HFFc6 (cell line): ENCODE results near the gene TGFB2. TPM values are rescaled to one million over a fixed set of nuclear protein-coding genes. Genes with fewer than 3 reads are reported as not detected.
A peak's percentile ranks its signal among the peaks of the same experiment; 100 is the strongest.

Experiments used
- DNase-seq: peaks from one replicate; pipeline ENCODE4 v3.0.0-alpha.2; 2018
- H3K27ac Mint-ChIP-seq: 2 replicates; pipeline ENCODE4 v1.8.0; 2020; ENCODE audit warnings: mild to moderate bottlenecking, mixed read lengths
- H3K27me3 Mint-ChIP-seq: 2 replicates; pipeline ENCODE4 v1.8.0; 2021; ENCODE audit warnings: mild to moderate bottlenecking, moderate library complexity, mixed read lengths; ENCODE audit not compliant: insufficient read depth
- H3K36me3 Mint-ChIP-seq: 2 replicates; pipeline ENCODE4 v1.8.0; 2021; ENCODE audit warnings: low read depth, mixed read lengths
- H3K4me1 Mint-ChIP-seq: 2 replicates; pipeline ENCODE4 v1.8.0; 2020; ENCODE audit warnings: low read depth, mixed read lengths
- H3K4me3 Mint-ChIP-seq: 2 replicates; pipeline ENCODE4 v1.8.0; 2020; ENCODE audit warnings: mild to moderate bottlenecking, moderate library complexity, mixed read lengths
- H3K9me3 Mint-ChIP-seq: 2 replicates; pipeline ENCODE4 v1.8.0; 2020; ENCODE audit warnings: mild to moderate bottlenecking, mixed read lengths
- total RNA-seq, 6 experiments: library from RNA; stranded (reverse); fragmentation: NEBNext Ultra II Directional; extraction: Animal tissue kit (Norgen Biotek cat#: 25700); gene quantifications; 2 replicates in 1 of 6; 3 replicates in 5 of 6; pipeline ENCODE4 v1.2.3, GENCODE V29; 2021
- TF ChIP-seq, protein P1 (sequence below): fragments of 200-600 bp; sonication (generic); IDR thresholded peaks from 2 replicates; pipeline ENCODE4 v1.5.0; 2021; ENCODE audit warnings: antibody characterized with exemption, mild to moderate bottlenecking

The TGFB2 gene
- total RNA-seq, 6 experiments from 2014 or later = 2.0 to 11.8 (median 2.5) TPM

DNA sequence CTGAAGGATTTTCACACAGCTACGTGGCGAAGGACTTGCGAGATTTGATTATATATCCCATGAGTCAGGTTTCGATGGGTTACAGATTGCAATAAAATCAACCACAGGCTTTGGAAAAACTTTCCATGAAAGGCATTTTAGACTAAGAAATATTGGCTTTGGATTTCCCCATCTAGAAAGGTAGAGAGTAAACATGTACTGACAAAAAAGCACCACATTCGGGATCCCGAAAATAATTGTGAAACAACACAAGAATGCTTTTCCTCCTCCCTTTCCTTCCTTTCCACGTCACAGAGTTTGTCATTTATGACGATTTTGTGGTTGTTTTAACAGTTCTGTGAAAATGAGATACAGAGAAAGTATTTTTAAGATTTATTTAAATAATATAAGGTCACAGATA is 38.5 kb downstream of the TGFB2 start:
- no peak overlapping the region for H3K27ac Mint-ChIP-seq
- H3K36me3 Mint-ChIP-seq = no peaks in the 10 kb centered on the region; the same call in 1 of the 2 replicates
- H3K27me3 Mint-ChIP-seq = peaks cover 15% of the 10 kb centered on the region

DNA sequence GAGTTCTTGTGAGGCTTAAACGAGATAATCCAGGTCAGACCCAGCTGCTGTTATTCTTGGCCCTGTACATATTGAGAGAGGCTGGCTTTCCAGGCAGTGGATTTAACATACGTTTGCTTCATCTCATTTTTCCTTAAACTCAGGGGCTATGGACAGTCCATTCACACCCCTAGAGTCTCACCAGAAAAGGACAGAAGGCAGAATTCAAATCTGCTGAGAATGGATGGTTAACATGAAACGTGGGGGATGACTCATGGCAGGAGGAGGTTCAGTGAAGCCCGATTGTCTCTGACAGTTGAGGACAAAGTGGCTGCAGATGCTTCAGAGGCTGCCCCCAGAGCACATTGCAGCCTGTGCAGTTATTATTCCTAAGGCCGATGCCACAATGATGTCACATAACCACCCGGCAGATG is 39.5 kb downstream of the TGFB2 start:
- H3K27me3 Mint-ChIP-seq = peaks cover 15% of the 10 kb centered on the region
- TF ChIP-seq, protein P1, sequence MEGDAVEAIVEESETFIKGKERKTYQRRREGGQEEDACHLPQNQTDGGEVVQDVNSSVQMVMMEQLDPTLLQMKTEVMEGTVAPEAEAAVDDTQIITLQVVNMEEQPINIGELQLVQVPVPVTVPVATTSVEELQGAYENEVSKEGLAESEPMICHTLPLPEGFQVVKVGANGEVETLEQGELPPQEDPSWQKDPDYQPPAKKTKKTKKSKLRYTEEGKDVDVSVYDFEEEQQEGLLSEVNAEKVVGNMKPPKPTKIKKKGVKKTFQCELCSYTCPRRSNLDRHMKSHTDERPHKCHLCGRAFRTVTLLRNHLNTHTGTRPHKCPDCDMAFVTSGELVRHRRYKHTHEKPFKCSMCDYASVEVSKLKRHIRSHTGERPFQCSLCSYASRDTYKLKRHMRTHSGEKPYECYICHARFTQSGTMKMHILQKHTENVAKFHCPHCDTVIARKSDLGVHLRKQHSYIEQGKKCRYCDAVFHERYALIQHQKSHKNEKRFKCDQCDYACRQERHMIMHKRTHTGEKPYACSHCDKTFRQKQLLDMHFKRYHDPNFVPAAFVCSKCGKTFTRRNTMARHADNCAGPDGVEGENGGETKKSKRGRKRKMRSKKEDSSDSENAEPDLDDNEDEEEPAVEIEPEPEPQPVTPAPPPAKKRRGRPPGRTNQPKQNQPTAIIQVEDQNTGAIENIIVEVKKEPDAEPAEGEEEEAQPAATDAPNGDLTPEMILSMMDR = no peak
- H3K9me3 Mint-ChIP-seq = no peaks in the 10 kb centered on the region
- H3K36me3 Mint-ChIP-seq = no peaks in the 10 kb centered on the region; the same call in 1 of the 2 replicates
- peaks cover 47% of the 10 kb centered on the region for H3K4me1 Mint-ChIP-seq
- DNase-seq = peak; percentile 35
- H3K4me3 Mint-ChIP-seq = no peak overlapping the region
- no peak overlapping the region for H3K27ac Mint-ChIP-seq

More for the DNA sequence above, 38.5 kb downstream of the TGFB2 start:
- Mint-ChIP-seq H3K9me3 (no peaks in the 10 kb centered on the region), H3K4me1 (peaks cover 50% of the 10 kb centered on the region), H3K4me3 (no peak overlapping the region)
- TF ChIP-seq, protein P1 = no peak
- DNase-seq = no peak

DNA sequence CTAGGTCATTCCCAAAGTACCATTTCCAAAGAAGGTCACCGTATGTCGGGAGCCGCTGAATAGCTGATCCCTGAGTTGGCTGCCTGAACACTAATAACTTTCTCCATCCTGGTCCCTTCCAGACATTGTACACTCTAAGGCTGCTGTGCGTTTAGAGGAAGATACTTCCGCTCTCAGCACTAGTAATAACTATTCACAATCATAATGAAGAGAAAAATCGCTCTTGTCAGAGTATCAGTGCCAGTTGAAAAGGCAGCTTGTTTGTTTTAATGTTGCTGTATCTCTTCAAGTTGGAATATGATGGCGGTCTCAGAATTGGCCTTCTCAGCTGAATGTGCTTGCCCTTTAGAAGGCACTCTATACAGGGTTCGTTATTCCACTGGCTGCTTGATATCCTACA is 43.5 kb downstream of the TGFB2 start:
- Mint-ChIP-seq H3K27me3 (peaks cover 12% of the 10 kb centered on the region), H3K36me3 (no peaks in the 10 kb centered on the region; the same call in 1 of the 2 replicates), H3K4me1 (peaks cover 23% of the 10 kb centered on the region), H3K9me3 (no peaks in the 10 kb centered on the region), H3K4me3 (no peak overlapping the region), H3K27ac (no peak overlapping the region)
- DNase-seq = no peak
- TF ChIP-seq, protein P1 = no peak

DNA sequence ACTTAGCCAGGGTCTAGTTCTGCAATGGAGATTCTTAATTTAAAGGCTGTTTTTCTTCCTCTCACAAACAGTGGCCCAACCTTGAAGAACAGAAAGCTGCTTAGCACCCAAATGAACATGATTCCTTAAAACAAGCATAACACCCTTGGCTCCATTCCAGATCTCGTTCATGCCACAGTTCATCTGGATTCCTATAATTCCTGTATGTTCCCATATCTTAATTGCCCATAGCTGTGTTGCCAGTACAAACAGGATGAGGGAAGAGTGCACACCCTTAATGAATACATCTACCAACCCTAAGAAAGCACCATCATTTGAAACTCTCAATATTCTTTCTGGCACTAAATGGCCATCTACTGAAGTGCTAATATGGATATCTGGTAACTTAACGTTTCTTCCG is 45.5 kb downstream of the TGFB2 start:
- no peaks in the 10 kb centered on the region for H3K9me3 Mint-ChIP-seq
- no peaks in the 10 kb centered on the region; the same call in 1 of the 2 replicates for H3K36me3 Mint-ChIP-seq
- H3K27ac Mint-ChIP-seq = no peak overlapping the region
- DNase-seq = no peak
- H3K4me1 Mint-ChIP-seq = peaks cover 8% of the 10 kb centered on the region
- TF ChIP-seq, protein P1 = no peak
- no peak overlapping the region for H3K4me3 Mint-ChIP-seq
- peaks cover 4% of the 10 kb centered on the region for H3K27me3 Mint-ChIP-seq

DNA sequence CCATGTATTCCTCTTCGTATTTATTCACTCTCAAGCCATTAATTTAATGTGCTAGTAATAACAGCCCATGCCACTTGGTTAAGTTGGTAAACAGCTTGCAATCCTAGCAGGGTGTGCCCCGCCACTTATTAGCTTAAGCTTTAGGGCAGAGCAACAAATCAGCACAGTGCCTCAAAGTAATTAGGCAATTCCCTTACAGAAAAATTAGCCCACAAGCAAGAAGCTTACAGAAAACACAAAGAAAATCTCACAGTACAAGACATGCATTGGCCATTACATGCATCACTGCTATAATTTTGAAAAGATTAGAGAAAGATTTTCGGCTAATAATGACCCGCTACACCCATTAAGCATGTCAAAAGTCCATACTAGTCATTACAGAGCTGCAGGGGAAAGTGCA is 47.6 kb downstream of the TGFB2 start:
- Mint-ChIP-seq H3K4me3 (no peak overlapping the region), H3K27me3 (peaks cover 3% of the 10 kb centered on the region), H3K9me3 (no peaks in the 10 kb centered on the region), H3K36me3 (no peaks in the 10 kb centered on the region; the same call in 1 of the 2 replicates), H3K4me1 (peaks cover 19% of the 10 kb centered on the region), H3K27ac (no peak overlapping the region)
- DNase-seq = no peak
- TF ChIP-seq, protein P1 = no peak

DNA sequence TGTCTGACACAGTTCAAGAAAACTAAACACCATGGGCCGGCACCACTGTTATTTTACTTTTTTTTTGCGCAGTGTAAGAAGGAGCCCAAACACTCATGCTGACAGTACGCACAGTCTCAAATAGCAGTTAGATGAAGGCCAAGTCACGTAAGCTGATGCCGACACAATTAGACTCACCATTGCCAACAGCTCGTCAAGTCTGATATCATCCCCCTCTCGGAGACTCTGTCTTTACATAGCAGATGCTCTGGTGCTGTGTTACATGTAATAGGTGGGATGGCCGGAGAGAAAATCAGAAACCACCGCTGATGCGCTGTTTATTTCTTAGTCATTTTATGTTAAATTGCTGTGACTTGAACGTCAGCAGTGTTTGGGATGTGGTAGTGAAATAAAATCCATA is 49.3 kb downstream of the TGFB2 start:
- Mint-ChIP-seq H3K36me3 (no peaks in the 10 kb centered on the region), H3K27ac (no peak overlapping the region), H3K4me1 (peaks cover 26% of the 10 kb centered on the region), H3K9me3 (no peaks in the 10 kb centered on the region), H3K4me3 (no peak overlapping the region), H3K27me3 (no peaks in the 10 kb centered on the region; the same call in 1 of the 2 replicates)
- TF ChIP-seq, protein P1 = no peak
- DNase-seq = no peak
